GM23248 (cell line): ENCODE measurements around the gene NTNG2.

Source experiments
- EZH2 ChIP-seq: fragments of 200-600 bp; sonication (generic); IDR thresholded peaks from 2 replicates; pipeline ENCODE4 v1.6.1; 2018; ENCODE audit warnings: antibody characterized with exemption, mild to moderate bottlenecking; ENCODE audit not compliant: insufficient read depth, poor library complexity, severe bottlenecking
- EZH2phosphoT487 ChIP-seq: fragments of 200-600 bp; sonication (generic); IDR thresholded peaks from 2 replicates; pipeline ENCODE4 v1.6.1; 2018; ENCODE audit warnings: antibody characterized with exemption, moderate library complexity, mild to moderate bottlenecking, low read depth; ENCODE audit not compliant: insufficient read depth

- TF ChIP-seq EZH2 (no peak), EZH2phosphoT487 (no peak)
Observed at GRCh38 chr9:132218208-132218607, 56.4 kb downstream of the NTNG2 start.
